ENCODE results near the gene VEPH1.

- no peak for TF ChIP-seq CTCF (IDR thresholded peaks at IDR 0.05; ENCODE audit: insufficient read depth, low read length, poor library complexity, severe bottlenecking)
- no peak for TF ChIP-seq EZH2phosphoT487 (conservative IDR thresholded peaks at IDR 0.05; ENCODE audit: low read length)
Observed at GRCh38 chr3:157257101-157257500, 246.1 kb downstream of the VEPH1 start.

Data from SU-DHL-6 (cell line).